GM12865 (cell line): Measurements from ENCODE around the gene ELP4.

ENCODE experiments used
- DNase-seq: peaks from one replicate; pipeline ENCODE4 v3.0.0; 2010; ENCODE audit warnings: low read depth
- H3K4me3 ChIP-seq: 2 replicates; pipeline ENCODE4 v1.5.1; 2011; ENCODE audit warnings: mild to moderate bottlenecking, low read depth, low read length, control low read depth
- TF ChIP-seq, protein P1 (sequence below): IDR thresholded peaks from 2 replicates; pipeline ENCODE4 v1.5.1; 2011; ENCODE audit warnings: low read length, control low read depth, low read depth, inconsistent platforms; ENCODE audit not compliant: insufficient read depth; ENCODE audit errors: missing control alignments

ELP4 gene

GRCh38 chr11:31747581-31747980 lies 238.0 kb downstream of the ELP4 start:
- no peak for DNase-seq
- H3K4me3 ChIP-seq = no peak overlapping the region
- TF ChIP-seq, protein P1, sequence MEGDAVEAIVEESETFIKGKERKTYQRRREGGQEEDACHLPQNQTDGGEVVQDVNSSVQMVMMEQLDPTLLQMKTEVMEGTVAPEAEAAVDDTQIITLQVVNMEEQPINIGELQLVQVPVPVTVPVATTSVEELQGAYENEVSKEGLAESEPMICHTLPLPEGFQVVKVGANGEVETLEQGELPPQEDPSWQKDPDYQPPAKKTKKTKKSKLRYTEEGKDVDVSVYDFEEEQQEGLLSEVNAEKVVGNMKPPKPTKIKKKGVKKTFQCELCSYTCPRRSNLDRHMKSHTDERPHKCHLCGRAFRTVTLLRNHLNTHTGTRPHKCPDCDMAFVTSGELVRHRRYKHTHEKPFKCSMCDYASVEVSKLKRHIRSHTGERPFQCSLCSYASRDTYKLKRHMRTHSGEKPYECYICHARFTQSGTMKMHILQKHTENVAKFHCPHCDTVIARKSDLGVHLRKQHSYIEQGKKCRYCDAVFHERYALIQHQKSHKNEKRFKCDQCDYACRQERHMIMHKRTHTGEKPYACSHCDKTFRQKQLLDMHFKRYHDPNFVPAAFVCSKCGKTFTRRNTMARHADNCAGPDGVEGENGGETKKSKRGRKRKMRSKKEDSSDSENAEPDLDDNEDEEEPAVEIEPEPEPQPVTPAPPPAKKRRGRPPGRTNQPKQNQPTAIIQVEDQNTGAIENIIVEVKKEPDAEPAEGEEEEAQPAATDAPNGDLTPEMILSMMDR = no peak

GRCh38 chr11:31757260-31757835 lies 247.8 kb downstream of the ELP4 start:
- TF ChIP-seq, protein P1 = no peak
- DNase-seq = no peak
- no peak overlapping the region for H3K4me3 ChIP-seq

DNA sequence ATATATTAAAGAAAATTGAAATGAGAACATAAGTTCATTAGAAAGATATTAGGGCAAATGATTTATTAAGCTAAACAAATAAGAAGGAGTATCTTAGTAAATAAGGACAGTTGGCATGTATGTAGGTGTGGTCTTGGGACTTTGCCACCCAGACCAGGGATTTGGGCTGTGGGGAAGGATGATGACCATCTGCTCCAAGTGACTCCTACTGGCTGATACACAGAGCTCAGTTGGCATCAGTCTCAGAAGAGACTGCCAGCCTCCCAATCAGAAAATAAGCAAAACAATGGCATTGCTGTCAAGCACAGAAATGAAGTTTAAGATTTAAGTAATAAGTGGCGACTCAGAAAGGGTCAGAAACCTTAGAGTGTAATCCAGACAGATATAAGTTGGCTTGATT lies 252.1 kb downstream of the ELP4 start:
- no peak overlapping the region for H3K4me3 ChIP-seq
- DNase-seq = no peak
- TF ChIP-seq, protein P1 = no peak

- TF ChIP-seq, protein P1 = no peak
- DNase-seq = no peak
- no peak overlapping the region for H3K4me3 ChIP-seq
These were observed 253.7 kb downstream of the ELP4 start for GRCh38 chr11:31763296-31763695.

DNA sequence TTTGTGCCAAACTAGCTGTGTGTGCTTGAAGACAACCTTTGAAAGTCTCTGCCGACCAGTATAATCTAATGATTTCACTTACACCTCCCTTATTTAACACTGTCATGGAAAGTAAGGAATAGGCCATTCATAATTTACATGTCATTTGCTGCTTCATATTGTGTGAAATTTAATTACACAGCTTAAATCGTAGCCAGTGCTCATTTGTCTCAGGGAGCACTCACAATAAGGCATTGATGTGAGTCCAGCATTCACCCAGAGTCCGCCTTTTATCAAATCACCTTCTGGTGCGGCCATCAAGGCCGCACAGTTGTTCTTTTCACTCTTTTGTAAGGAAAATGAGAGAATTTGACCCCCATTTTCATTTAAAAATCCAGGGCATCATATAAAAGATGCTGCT lies 254.7 kb downstream of the ELP4 start:
- H3K4me3 ChIP-seq = no peak overlapping the region
- DNase-seq = no peak
- TF ChIP-seq, protein P1 = no peak

DNA sequence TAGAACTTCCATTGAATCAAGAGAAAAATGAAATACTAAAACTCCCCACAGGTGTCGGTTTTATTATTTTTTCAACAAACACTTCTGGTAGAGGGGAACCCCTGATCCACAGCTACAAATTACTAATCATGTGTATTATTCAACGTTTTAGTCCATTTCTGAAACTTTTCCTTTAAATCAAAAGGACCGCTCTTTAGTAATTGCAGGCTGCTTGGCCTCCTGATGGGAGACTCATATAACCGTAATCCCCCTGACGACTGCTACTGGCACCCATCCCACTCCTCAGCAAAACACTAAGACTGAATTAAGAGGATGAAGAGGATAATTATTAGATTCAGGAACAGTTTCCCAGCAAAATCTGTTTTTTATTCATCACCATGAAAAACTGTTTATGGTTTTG lies 255.2 kb downstream of the ELP4 start:
- no peak overlapping the region for H3K4me3 ChIP-seq
- TF ChIP-seq, protein P1 = no peak
- no peak for DNase-seq

DNA sequence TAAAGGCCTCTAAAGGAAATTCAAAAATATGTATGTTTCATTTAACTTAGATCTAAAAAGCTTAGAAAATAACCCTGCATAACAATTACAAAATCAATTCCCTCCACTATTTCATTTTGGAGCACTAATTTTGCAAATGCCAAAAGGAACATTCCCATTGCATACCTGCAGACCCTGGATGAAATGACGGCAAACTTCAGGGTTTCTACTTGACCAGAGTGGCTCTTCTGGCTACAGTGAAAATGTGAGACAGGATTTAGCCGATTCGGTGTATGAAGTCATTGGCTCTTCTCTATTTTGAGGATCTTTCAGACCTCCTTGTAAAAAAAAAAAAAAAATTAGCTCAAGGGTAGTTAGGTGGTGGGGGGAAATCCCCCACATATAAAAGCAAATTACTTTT lies 257.5 kb downstream of the ELP4 start:
- H3K4me3 ChIP-seq = no peak overlapping the region
- no peak for DNase-seq
- TF ChIP-seq, protein P1 = no peak
